Skin of body (tissue), 2 donors: Measurements from ENCODE around the gene ZYX. TPM values are rescaled to one million over a fixed set of nuclear protein-coding genes. Genes with fewer than 3 reads are reported as not detected.
"Not testable (repeated sequence)": the region's sequence is repeated elsewhere in the genome, so short reads cannot be mapped to it uniquely, and the experiment has no call there.

ENCODE experiments used
- DNase-seq: peaks from one replicate; lab custom pipeline; 2025; lab: John Stamatoyannopoulos, UW
- total RNA-seq: library from RNA; depleted of rRNA; stranded (reverse); fragments of >200 nt; gene quantifications from one replicate; pipeline ENCODE4 v1.2.3, GENCODE V29; 2014

Gene ZYX
- total RNA-seq, 1 donor from 2014 or later: 27.1 TPM

GRCh38 chr7:143384661-143385631, 3.8 kb downstream of the ZYX start:
- no peak for DNase-seq

GRCh38 chr7:143385891-143386781, 5.0 kb downstream of the ZYX start:
- no peak for DNase-seq

- no peak for DNase-seq
Observed at GRCh38 chr7:143387156-143387975, 6.2 kb downstream of the ZYX start.

GRCh38 chr7:143388051-143388450, 6.9 kb downstream of the ZYX start:
- no peak for DNase-seq

GRCh38 chr7:143388491-143389101, 7.5 kb downstream of the ZYX start:
- DNase-seq: no peak

- DNase-seq: no peak
Observed at GRCh38 chr7:143389316-143390103, 8.4 kb downstream of the ZYX start.

- DNase-seq: no peak
Observed at GRCh38 chr7:143390104-143390772, 9.1 kb downstream of the ZYX start.

- DNase-seq: no peak
Observed at GRCh38 chr7:143390773-143391317, 9.7 kb downstream of the ZYX start.

- DNase-seq: peak; percentile 79
Observed at GRCh38 chr7:143391462-143392404, 10.6 kb downstream of the ZYX start.

GRCh38 chr7:143392427-143392826, 11.3 kb downstream of the ZYX start:
- not testable (repeated sequence) for DNase-seq

- no peak for DNase-seq
Observed at GRCh38 chr7:143392875-143393266, 11.7 kb downstream of the ZYX start.

- DNase-seq: no peak
Observed at GRCh38 chr7:143393267-143394041, 12.3 kb downstream of the ZYX start.

- no peak for DNase-seq
Observed at GRCh38 chr7:143394068-143394467, 12.9 kb downstream of the ZYX start.

- DNase-seq: no peak
Observed at GRCh38 chr7:143394777-143395176, 13.6 kb downstream of the ZYX start.

- DNase-seq: no peak
Observed at GRCh38 chr7:143395187-143396149, 14.3 kb downstream of the ZYX start.

GRCh38 chr7:143396182-143396581, 15.0 kb downstream of the ZYX start:
- no peak for DNase-seq
